CD4-positive, alpha-beta T cell treated with Interleukin-17A for 4 hours (primary cell): ENCODE data around the gene GEMIN5.

Source experiments
- DNase-seq: peaks from one replicate; pipeline ENCODE4 v3.0.0-alpha.2; 2020; ENCODE audit warnings: mixed read lengths

Gene GEMIN5

DNA sequence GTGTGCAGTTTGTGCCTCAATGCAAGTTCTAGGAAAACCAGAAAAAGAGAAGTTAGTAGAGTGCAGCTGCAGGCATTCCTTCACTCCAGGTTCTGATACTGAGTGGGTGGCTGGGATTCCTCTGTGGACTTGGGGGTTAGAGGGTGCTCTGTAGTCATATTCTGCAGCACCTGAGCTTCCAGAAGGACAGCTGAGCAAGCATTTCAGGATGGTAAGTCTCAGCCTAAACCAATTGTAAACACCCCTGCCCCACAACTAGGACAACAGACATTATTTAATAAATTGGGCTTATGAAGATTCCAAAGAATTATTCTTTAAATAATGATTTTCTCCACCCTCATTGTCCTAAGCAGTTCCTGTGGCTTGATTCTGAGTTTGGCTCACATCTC lies 96.7 kb downstream of the GEMIN5 start:
- no peak for DNase-seq

DNA sequence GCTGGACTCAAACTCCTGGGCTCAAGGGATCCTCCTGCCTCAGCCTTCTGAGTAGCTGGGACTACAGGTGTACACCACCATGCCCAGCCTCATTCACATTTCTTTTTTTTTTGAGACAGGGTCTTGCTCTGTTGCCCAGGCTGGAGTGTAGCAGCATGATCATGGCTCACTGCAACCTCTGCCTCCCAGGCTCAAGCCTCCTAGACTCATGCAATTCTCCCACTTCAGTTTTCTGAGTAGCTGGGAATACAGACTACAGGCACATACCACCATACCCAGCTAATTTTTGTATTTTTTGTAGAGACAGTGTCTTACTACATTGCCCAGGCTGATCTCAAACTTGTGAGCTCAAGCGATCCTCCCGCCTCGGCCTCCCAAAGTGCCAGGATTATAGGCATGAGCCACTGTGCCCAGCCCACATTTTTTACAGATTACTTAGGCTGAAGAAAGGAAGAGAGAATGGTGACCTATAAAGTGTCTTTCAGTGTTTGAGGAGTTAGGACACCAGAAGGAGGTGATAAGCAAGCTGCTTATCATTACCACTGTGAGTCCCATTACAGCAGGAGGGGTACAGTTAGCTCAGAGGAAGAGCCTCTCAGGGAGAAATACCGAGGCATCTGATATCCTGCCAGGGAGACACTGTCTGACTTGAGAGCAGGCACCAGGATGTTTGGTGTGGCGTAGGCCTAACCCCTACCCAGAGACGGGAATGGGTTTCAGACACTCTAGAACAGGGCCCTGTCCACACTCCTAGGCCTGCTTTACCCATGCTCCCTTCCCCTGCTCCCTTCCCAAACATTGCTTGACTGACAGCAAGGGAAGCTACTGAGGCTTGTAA lies 97.4 kb downstream of the GEMIN5 start:
- DNase-seq = no peak
